HEK293T (cell line): ENCODE results near the gene UGT1A4.
"Not testable (repeated sequence)": the region's sequence is repeated elsewhere in the genome, so short reads cannot be mapped to it uniquely, and the experiment has no call there.

ENCODE experiments used
- CTCF ChIA-PET: fragments of 350-600 bp; formaldehyde crosslinking; extraction: SDS; loops from one replicate; lab custom pipeline; 2021; ENCODE audit warnings: antibody characterized with exemption, inconsistent platforms; lab: Yijun Ruan, JAX
- POLR2A ChIA-PET: fragments of 350-600 bp; formaldehyde crosslinking; extraction: SDS; loops from one replicate; lab custom pipeline; 2020; ENCODE audit warnings: antibody characterized with exemption, inconsistent platforms; lab: Yijun Ruan, JAX
- DNase-seq: peaks from one replicate; pipeline ENCODE4 v3.0.0; 2012; ENCODE audit warnings: mixed read lengths; ENCODE audit errors: extremely low spot score
- ARNT ChIP-seq: fragments of 450-650 bp; IDR thresholded peaks from 2 replicates; pipeline ENCODE4 v1.6.1; 2017; ENCODE audit warnings: mild to moderate bottlenecking
- BHLHE40 ChIP-seq: fragments of 450-650 bp; IDR thresholded peaks from 2 replicates; pipeline ENCODE4 v1.6.1; 2016; ENCODE audit warnings: mild to moderate bottlenecking, moderate library complexity, borderline replicate concordance
- CTBP1 ChIP-seq: fragments of 450-650 bp; IDR thresholded peaks from 2 replicates; pipeline ENCODE4 v1.6.1; 2016; ENCODE audit warnings: borderline replicate concordance
- ELF4 ChIP-seq: fragments of 450-650 bp; IDR thresholded peaks from 2 replicates; pipeline ENCODE4 v1.6.1; 2017; ENCODE audit warnings: antibody characterized with exemption
- FOXA1 ChIP-seq: fragments of 450-650 bp; IDR thresholded peaks from 2 replicates; pipeline ENCODE4 v1.6.1; 2016; ENCODE audit warnings: mild to moderate bottlenecking
- FOXK2 ChIP-seq: fragments of 450-650 bp; IDR thresholded peaks from 2 replicates; pipeline ENCODE4 v1.6.1; 2016; ENCODE audit warnings: mild to moderate bottlenecking
- FOXM1 ChIP-seq: fragments of 450-650 bp; IDR thresholded peaks from 2 replicates; pipeline ENCODE4 v1.6.1; 2017; ENCODE audit warnings: mild to moderate bottlenecking, borderline replicate concordance
- HDGF ChIP-seq: fragments of 450-650 bp; IDR thresholded peaks from 2 replicates; pipeline ENCODE4 v1.6.1; 2017; ENCODE audit warnings: antibody characterized with exemption, borderline replicate concordance
- L3MBTL2 ChIP-seq: fragments of 450-650 bp; conservative IDR thresholded peaks from 2 replicates; pipeline ENCODE4 v1.6.1; 2016; ENCODE audit warnings: mild to moderate bottlenecking
- LEF1 ChIP-seq: fragments of 450-650 bp; IDR thresholded peaks from 2 replicates; pipeline ENCODE4 v1.6.1; 2017; ENCODE audit warnings: mild to moderate bottlenecking, borderline replicate concordance
- NFRKB ChIP-seq: fragments of 450-650 bp; IDR thresholded peaks from 2 replicates; pipeline ENCODE4 v1.6.1; 2016; ENCODE audit warnings: mild to moderate bottlenecking, moderate library complexity
- SP1 ChIP-seq: fragments of 450-650 bp; IDR thresholded peaks from 2 replicates; pipeline ENCODE4 v1.6.1; 2017
- SUZ12 ChIP-seq: fragments of 450-650 bp; IDR thresholded peaks from 2 replicates; pipeline ENCODE4 v1.6.1; 2016; ENCODE audit warnings: mild to moderate bottlenecking
- TARDBP ChIP-seq: fragments of 450-650 bp; IDR thresholded peaks from 2 replicates; pipeline ENCODE4 v1.6.1; 2016
- ZNF384 ChIP-seq: fragments of 450-650 bp; IDR thresholded peaks from 2 replicates; pipeline ENCODE4 v1.6.1; 2016
- TF ChIP-seq, protein P1 (sequence below): fragments of 450-650 bp; IDR thresholded peaks from 2 replicates; pipeline ENCODE4 v1.6.1; 2016

The UGT1A4 gene

DNA sequence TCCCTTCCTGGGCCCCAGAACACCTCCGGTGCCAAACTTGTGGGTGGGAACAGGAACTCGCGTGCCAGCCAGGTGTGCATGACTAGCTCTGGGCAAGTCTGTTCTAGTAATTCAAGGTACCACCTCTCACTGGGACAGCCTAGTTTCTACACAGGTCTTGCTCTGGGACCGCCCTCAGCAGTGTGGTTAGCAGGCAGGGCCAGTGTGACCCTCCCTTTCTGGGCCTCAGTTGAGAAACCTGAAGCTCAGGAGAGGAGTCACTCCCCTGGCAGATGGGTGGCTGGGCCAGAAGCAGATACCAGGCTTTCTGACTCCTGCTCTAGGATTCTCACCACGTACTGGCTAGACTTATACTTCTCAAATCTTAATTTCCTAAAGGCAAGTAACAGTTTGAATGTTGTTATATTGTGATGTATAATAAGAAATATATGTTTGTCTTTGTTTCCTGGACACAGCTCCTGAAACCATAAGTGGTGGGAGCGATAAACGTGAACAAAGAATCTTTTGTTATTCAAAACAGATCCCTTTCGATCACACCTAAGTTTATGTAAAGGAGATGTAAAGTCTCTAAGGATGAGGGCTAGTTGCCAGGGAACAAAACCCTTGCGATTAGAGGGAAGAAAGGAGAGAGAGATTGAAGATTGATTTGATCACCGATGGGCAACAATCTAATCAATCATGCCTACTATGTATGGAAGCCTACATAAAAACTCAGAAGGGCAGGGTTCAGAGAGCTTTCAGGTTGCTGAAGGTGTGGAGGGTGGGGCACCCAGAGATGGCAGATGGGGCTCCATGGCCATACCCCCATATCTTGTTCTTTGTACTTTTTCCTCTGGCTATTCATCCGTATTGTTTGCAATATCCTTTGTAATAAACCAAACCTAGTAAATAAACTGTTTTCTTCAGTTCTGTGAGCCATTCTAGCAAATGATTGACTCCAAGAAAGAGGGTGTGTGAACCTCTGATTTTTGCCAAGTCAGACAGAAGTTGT lies 26.8 kb upstream of the UGT1A4 start:
- no peak for DNase-seq
- TF ChIP-seq, protein P1, sequence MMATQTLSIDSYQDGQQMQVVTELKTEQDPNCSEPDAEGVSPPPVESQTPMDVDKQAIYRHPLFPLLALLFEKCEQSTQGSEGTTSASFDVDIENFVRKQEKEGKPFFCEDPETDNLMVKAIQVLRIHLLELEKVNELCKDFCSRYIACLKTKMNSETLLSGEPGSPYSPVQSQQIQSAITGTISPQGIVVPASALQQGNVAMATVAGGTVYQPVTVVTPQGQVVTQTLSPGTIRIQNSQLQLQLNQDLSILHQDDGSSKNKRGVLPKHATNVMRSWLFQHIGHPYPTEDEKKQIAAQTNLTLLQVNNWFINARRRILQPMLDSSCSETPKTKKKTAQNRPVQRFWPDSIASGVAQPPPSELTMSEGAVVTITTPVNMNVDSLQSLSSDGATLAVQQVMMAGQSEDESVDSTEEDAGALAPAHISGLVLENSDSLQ: no peak
- TF ChIP-seq L3MBTL2 (no peak), ARNT (no peak)
- POLR2A ChIA-PET: no interaction called here
- CTCF ChIA-PET: no interaction called here

DNA sequence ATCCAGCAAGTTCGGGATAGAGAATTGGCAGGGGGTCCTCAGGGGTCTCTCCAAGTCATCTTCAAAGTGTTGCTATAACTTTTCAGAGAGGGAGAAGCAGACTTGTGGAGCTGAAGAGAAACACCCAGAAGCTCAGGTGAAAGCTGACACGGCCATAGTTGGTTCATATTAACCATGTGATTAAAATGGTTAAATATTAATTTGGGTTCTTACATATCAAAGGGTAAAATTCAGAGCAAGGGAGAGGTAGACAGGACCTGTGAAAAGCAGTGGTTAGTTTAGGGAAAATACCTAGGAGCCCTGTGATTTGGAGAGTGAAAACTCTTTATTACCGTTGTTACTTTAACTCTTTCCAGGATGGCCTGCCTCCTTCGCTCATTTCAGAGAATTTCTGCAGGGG lies 25.9 kb upstream of the UGT1A4 start, which contains the start of gene UGT1A6:
TSS of gene UGT1A6 (plus strand) at position 243 of the 400 bp plus-strand sequence. CDS start at position 358, 115 bp downstream.
- CTCF ChIA-PET: no interaction called here
- POLR2A ChIA-PET: no interaction called here
- DNase-seq: no peak
- TF ChIP-seq L3MBTL2: no peak
- no peak for TF ChIP-seq NFRKB
- no peak for TF ChIP-seq HDGF
- TF ChIP-seq ELF4: no peak
- no peak for TF ChIP-seq BHLHE40
- no peak for TF ChIP-seq FOXA1
- no peak for TF ChIP-seq ZNF384
- no peak for TF ChIP-seq CTBP1
- TF ChIP-seq FOXM1: no peak
- no peak for TF ChIP-seq ARNT

DNA sequence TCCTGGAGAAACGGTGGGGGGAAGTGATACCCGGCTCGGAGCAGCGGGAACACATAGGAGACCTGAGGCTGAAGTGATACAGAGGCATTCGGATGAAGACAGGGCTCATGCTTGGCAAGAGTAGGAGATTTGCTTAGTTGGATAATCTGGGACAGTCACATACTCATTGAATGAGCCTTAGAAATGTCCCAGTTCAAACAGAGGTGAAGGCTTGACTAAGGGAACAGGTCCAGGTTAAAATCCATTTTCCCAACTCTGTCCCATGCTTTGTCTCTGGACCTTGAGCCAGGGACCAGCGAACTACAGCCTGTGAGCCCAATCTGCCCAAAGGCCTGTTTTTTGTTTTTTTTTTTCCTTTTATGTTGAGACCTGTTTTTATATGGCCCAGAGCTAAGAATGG lies 24.6 kb upstream of the UGT1A4 start:
- no peak for DNase-seq
- CTCF ChIA-PET: no interaction called here
- TF ChIP-seq, protein P1: no peak
- no peak for TF ChIP-seq ZNF384
- no peak for TF ChIP-seq NFRKB
- no peak for TF ChIP-seq SP1
- TF ChIP-seq SUZ12: no peak
- TF ChIP-seq FOXM1: no peak
- no peak for TF ChIP-seq LEF1
- no peak for TF ChIP-seq CTBP1
- TF ChIP-seq TARDBP: no peak
- TF ChIP-seq FOXA1: no peak
- no peak for TF ChIP-seq FOXK2
- TF ChIP-seq HDGF: no peak
- TF ChIP-seq ARNT: no peak
- TF ChIP-seq ELF4: no peak
- no peak for TF ChIP-seq BHLHE40
- TF ChIP-seq L3MBTL2: no peak
- POLR2A ChIA-PET: no interaction called here

DNA sequence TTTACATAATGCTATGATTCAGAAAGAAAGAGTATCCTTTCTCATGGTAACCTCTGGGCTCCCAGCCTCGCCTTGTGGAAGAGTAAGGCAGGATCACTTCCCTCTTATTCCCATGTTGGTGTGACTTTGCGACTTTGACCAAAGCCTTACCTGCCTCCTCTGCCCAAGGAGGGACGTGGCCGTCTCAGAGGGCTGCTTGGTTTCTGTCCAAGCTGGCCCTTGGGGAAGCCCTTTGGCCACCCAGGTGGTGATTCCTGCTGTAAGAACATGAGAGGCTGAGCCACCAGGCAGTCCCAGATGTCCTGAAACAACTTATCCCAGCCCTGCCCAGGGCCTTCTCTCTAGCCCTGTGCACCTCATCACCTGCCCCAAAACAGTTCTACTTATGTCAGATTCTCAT lies 19.8 kb upstream of the UGT1A4 start:
- POLR2A ChIA-PET: no interaction called here
- CTCF ChIA-PET: no interaction called here
- TF ChIP-seq BHLHE40: no peak
- no peak for TF ChIP-seq SUZ12
- no peak for TF ChIP-seq CTBP1
- TF ChIP-seq ARNT: no peak
- no peak for TF ChIP-seq NFRKB
- TF ChIP-seq LEF1: no peak
- TF ChIP-seq, protein P1: no peak
- no peak for TF ChIP-seq FOXA1
- no peak for DNase-seq

DNA sequence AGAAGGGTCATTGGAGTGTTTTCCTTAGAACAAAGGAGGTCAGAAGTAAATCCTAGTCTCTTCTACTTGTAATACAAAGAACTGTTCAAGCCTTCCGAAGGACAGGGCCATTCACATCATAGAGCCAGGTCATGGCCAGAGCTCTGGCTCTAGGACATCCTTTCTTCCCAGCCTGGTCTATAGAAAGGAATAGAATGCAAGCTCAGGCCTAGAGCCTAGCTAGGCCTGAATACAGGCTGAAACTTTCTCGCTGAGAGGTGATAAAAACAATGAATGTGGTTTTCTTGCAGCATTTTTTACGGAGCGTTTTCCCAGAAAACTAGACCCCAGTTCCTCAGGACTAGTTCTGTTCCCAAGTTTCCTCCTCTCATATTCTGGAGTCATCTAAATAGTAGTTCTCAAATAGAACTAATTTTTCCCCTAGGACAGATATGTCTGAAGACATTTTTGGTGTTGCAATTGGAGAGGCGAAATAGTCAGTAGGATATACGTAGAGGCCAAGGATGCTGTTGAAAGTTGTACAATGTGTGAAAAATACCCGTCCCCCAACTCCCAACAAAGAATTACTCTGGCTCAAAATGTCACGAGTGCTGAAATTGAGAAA lies 19.0 kb upstream of the UGT1A4 start:
- CTCF ChIA-PET: no interaction called here

DNA sequence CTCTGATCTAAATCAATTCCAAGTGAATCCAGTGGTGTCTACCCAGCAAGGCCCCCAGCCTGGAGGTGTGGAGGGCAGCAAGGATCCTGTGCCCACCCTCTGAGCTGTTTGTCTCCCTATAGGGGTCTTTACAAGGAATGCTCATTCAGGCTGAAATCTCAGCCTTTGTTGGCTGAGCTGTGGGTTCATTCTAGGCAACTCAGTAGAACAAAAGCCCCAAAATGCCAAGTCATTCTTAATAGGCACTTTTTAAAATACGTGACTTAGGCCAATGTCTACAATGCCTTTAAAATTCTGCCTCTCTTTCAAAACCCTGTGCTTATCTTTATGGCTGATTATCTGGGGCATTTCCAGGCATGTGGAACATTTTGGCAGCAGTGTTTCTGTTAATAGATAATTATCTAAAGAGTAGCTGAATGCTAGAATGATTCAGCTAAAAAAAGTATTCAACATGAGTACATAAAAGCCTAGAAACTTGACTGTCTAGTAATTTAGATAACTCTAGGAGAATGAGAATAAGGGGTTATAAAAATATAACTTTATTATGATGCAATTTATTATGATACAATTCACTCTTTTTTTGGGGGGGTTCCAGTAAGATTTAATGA lies 18.4 kb upstream of the UGT1A4 start:
- POLR2A ChIA-PET: no interaction called here
- CTCF ChIA-PET: no interaction called here
- no peak for DNase-seq
- TF ChIP-seq LEF1: no peak
- no peak for TF ChIP-seq FOXK2
- no peak for TF ChIP-seq TARDBP
- no peak for TF ChIP-seq ZNF384
- no peak for TF ChIP-seq ARNT
- TF ChIP-seq CTBP1: no peak
- no peak for TF ChIP-seq SUZ12
- TF ChIP-seq HDGF: no peak
- TF ChIP-seq, protein P1: no peak

More for the DNA sequence above, 19.0 kb upstream of the UGT1A4 start:
- TF ChIP-seq SUZ12 (no peak), ELF4 (no peak), SP1 (no peak), LEF1 (no peak), FOXK2 (no peak)
- POLR2A ChIA-PET: no interaction called here
- DNase-seq: no peak

DNA sequence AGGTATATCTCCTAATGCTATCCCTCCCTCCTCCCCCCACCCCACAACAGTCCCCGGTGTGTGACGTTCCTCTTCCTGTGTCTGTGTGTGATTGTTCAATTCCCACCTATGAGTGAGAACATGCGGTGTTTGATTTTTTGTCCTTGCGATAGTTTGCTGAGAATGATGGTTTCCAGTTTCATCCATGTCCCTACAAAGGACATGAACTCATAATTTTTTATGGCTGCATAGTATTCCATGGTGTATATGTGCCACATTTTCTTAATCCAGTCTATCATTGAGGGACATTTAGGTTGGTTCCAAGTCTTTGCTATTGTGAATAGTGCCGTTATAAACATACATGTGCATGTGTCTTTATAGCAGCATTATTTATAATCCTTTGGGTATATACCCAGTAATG lies 17.7 kb upstream of the UGT1A4 start:
- CTCF ChIA-PET, POLR2A ChIA-PET: not testable (repeated sequence)

More for the DNA sequence above, 17.7 kb upstream of the UGT1A4 start:
- not testable (repeated sequence) for DNase-seq
